Measurements from ENCODE around the gene PRUNE2.

GRCh38 chr9:76887003-76887821 lies 18.7 kb downstream of the PRUNE2 start:
- TF ChIP-seq CTCF (IDR thresholded peaks at IDR 0.05) (peak in 4 of 6 experiments; percentile 15 to 90 (median 82)), POLR2A (IDR thresholded peaks at IDR 0.05) (peak; percentile 10 to 34)

Measured in Peyer's patch (tissue), 4 donors.